ENCODE data around the gene PIGN.
"Not testable (repeated sequence)": the region's sequence is repeated elsewhere in the genome, so short reads cannot be mapped to it uniquely, and the experiment has no call there.

The PIGN gene

GRCh38 chr18:62177271-62177670, 9.6 kb downstream of the PIGN start:
- no peak for DNase-seq

GRCh38 chr18:62175521-62175920, 11.3 kb downstream of the PIGN start:
- DNase-seq, result no peak

- DNase-seq, result no peak
Measured at GRCh38 chr18:62172298-62172697, 14.6 kb downstream of the PIGN start.

- no peak for DNase-seq
Measured at GRCh38 chr18:62170857-62171256, 16.0 kb downstream of the PIGN start.

GRCh38 chr18:62166524-62166923, 20.3 kb downstream of the PIGN start:
- not testable (repeated sequence) for DNase-seq

- no peak for DNase-seq
Measured at GRCh38 chr18:62165583-62165982, 21.3 kb downstream of the PIGN start.

GRCh38 chr18:62164855-62165487, 21.9 kb downstream of the PIGN start:
- no peak for DNase-seq

- no peak for DNase-seq
Measured at GRCh38 chr18:62164310-62164709, 22.5 kb downstream of the PIGN start.

GRCh38 chr18:62157843-62158242, 29.0 kb downstream of the PIGN start:
- no peak for DNase-seq

GRCh38 chr18:62152844-62153243, 34.0 kb downstream of the PIGN start:
- no peak for DNase-seq

GRCh38 chr18:62151068-62151771, 35.6 kb downstream of the PIGN start:
- DNase-seq, result no peak

- DNase-seq, result peak; percentile 19
Measured at GRCh38 chr18:62144338-62144737, 42.5 kb downstream of the PIGN start.

- DNase-seq, result no peak
Measured at GRCh38 chr18:62140259-62140658, 46.6 kb downstream of the PIGN start.

- DNase-seq, result no peak
Measured at GRCh38 chr18:62138461-62139235, 48.2 kb downstream of the PIGN start.

- DNase-seq, result peak; percentile 88
Measured at GRCh38 chr18:62131301-62131909, 55.5 kb downstream of the PIGN start.

- DNase-seq, result no peak
Measured at GRCh38 chr18:62128157-62128556, 58.7 kb downstream of the PIGN start.

GRCh38 chr18:62126737-62127136, 60.1 kb downstream of the PIGN start:
- DNase-seq, result no peak

- no peak for DNase-seq
Measured at GRCh38 chr18:62125702-62126101, 61.2 kb downstream of the PIGN start.

GRCh38 chr18:62122330-62122729, 64.5 kb downstream of the PIGN start:
- DNase-seq, result no peak

- DNase-seq, result no peak
Measured at GRCh38 chr18:62119884-62120283, 67.0 kb downstream of the PIGN start.

GRCh38 chr18:62118328-62118727, 68.5 kb downstream of the PIGN start:
- DNase-seq, result no peak

GRCh38 chr18:62109676-62110075, 77.2 kb downstream of the PIGN start:
- DNase-seq, result no peak

GRCh38 chr18:62107881-62108280, 79.0 kb downstream of the PIGN start:
- DNase-seq, result no peak

- DNase-seq, result no peak
Measured at GRCh38 chr18:62106271-62106670, 80.6 kb downstream of the PIGN start.
